Esophagus (tissue), 2 donors: ENCODE results near the gene NRIP1. TPM values are rescaled to one million over a fixed set of nuclear protein-coding genes. Genes with fewer than 3 reads are reported as not detected.

Experiments
- H3K27ac ChIP-seq, 2 donors: one replicate each; pipeline ENCODE4 v1.5.1; 2013; ENCODE audit warnings: low read depth in 2 of 2, mild to moderate bottlenecking in 2 of 2, inconsistent platforms in 1 of 2, low read length in 1 of 2, moderate library complexity in 1 of 2
- H3K27me3 ChIP-seq, 2 donors: one replicate each; pipeline ENCODE4 v1.6.1; 2013; ENCODE audit warnings: low read length in 2 of 2, control low read depth in 1 of 2, mild to moderate bottlenecking in 1 of 2; ENCODE audit not compliant: insufficient read depth in 2 of 2, control insufficient read depth in 1 of 2
- H3K36me3 ChIP-seq, 2 donors: one replicate each; pipeline ENCODE4 v1.6.1; 2013; ENCODE audit warnings: low read length in 1 of 2; ENCODE audit not compliant: control insufficient read depth in 2 of 2, insufficient read depth in 2 of 2
- H3K4me1 ChIP-seq, 2 donors: one replicate each; pipeline ENCODE4 v1.6.1; 2013; ENCODE audit warnings: low read length in 1 of 2; ENCODE audit not compliant: control insufficient read depth in 2 of 2, insufficient read depth in 2 of 2
- H3K4me3 ChIP-seq, 2 donors: one replicate each; pipeline ENCODE4 v1.5.1; 2013; ENCODE audit warnings: low read length in 2 of 2, mild to moderate bottlenecking in 2 of 2, low read depth in 1 of 2, moderate library complexity in 1 of 2
- H3K9me3 ChIP-seq, 2 donors: one replicate each; pipeline ENCODE4 v1.6.1; 2013; ENCODE audit warnings: mild to moderate bottlenecking in 2 of 2, low read depth in 1 of 2, low read length in 1 of 2, moderate library complexity in 1 of 2; ENCODE audit not compliant: control insufficient read depth in 2 of 2, insufficient read depth in 1 of 2
- WGBS, 2 donors: extraction: QIAGEN DNeasy Blood & Tissue Kit; methylation state at CpG; one replicate each; pipeline ENCODE4 v1.1.7; 2013; 5-methylcytosine and 5-hydroxymethylcytosine counted together
- polyA plus RNA-seq, 2 donors: library from polyadenylated mRNA; stranded (reverse); fragments of 200-250 nt; gene quantifications; one replicate each; pipeline ENCODE4 v1.2.3, GENCODE V29; 2013
- donor health status: healthy with polysubstance abuse.
- donor health status: Bipolar disorder and iron deficiency.

Gene NRIP1
- polyA plus RNA-seq: 1 to 10 TPM; 3.5 to 4.3 TPM

DNA sequence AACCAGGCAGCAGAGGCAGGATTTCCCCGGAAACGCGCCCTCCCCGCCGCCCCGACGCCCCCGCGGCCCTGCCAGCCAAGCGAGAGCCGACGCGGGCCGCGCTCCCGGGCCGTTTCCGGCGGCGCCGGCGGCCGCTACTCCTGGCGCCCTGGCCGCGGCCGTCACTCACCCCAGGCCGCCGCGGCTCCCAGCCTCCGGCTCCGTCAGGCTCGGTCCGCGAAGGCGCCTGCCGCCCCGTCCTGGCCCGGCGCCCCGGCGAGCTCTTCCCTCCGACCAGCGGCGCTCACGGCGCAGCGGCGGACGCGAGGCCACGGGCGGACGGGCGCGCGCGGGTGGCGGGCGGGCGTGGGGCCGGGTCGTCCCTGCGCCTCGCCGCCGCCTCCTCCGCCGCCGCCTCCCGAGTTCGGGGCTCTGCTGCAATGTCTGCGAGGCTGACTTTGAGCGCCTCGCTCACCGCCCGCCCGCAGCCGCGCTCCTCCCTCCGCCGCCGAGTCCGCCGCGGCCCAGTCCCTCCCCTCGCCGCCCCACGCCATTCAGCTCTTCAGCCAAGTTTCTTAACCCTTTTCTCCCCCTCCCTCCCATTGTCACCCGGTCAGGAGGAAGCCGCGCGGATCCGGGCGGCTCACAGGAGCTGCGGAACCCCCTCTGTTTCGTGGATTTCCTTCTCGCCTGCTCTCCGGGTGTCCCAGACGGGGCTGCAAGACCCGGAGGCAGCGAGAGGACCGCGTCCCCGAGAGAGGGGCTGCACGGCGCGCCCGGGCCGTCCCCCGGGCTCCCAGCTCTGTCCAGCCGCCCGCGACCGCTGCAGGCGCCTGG is at the start of gene NRIP1:
Gene NRIP1 (minus strand): TSS at position 425 of the 816 bp plus-strand sequence. CDS start 96,808 bp downstream, outside the sequence.
- peak within 1 kb of the TSS; percentile 65 to 82 for H3K4me3 ChIP-seq
- H3K4me1 ChIP-seq: no peaks in the 10 kb centered on the region
- H3K9me3 ChIP-seq: no peaks in the 10 kb centered on the region
- H3K27me3 ChIP-seq: no peaks in the 10 kb centered on the region
- WGBS, 2 donors: 0 to 1% methylated on average over 68 to 116 of the region's 116 CpGs
- H3K27ac ChIP-seq: peak within 1 kb of the TSS; percentile 94 to 95
- no peaks in the 10 kb centered on the region for H3K36me3 ChIP-seq

DNA sequence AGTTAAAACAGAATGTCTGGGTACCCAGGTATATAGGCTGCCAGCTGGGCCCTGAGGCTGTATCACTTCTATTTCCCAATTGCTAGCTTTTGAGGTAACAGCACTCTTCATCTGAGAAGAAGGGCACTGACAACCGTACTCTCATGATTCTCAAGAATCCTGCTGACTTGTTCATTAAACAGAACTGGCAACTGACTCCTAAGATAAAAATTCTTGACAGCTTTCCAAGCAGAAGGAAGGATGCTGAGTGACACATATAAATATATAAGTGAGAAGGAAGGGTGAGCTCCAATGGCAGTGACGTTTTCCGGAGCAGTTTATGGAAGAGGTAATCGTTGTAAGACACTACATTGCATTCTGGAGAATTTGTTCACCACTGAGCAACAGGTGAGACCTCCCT is 48.1 kb upstream of the NRIP1 start:
- H3K27me3 ChIP-seq: no peaks in the 10 kb centered on the region
- no peaks in the 10 kb centered on the region for H3K9me3 ChIP-seq
- no peak overlapping the region for H3K27ac ChIP-seq
- WGBS, 2 donors: 81 to 87% methylated on average over 4 of the region's 4 CpGs
- no peaks in the 10 kb centered on the region for H3K4me1 ChIP-seq
- no peaks in the 10 kb centered on the region for H3K36me3 ChIP-seq
- no peak overlapping the region for H3K4me3 ChIP-seq

DNA sequence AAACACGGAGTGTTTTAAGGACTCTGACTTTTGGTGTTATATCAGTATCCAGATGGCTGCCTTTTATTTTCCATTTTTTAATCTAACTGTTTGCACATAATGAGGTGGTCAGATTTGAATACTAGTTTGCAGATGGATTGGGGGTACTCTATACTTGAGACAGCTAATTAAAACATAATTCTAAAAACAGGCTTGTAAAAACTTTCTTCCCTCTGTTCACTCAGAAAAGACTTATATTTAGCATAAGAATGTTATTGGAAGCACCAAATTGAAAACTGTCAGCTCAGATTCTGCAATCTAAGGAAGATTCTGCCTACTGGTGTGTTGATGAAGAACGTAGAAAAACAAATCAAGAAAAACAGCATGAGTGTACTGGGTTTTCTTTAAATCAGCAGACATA is 44.0 kb upstream of the NRIP1 start:
- Histone ChIP-seq H3K4me1 (no peaks in the 10 kb centered on the region), H3K9me3 (no peaks in the 10 kb centered on the region), H3K4me3 (no peak overlapping the region), H3K36me3 (no peaks in the 10 kb centered on the region), H3K27ac (no peak overlapping the region), H3K27me3 (no peaks in the 10 kb centered on the region)
- WGBS, 2 donors: 79 to 85% methylated on average over 2 of the region's 2 CpGs

GRCh38 chr21:15104470-15104869 is 39.7 kb upstream of the NRIP1 start:
- Histone ChIP-seq H3K9me3 (no peaks in the 10 kb centered on the region), H3K27ac (no peak overlapping the region), H3K4me3 (no peak overlapping the region), H3K4me1 (no peaks in the 10 kb centered on the region), H3K36me3 (no peaks in the 10 kb centered on the region), H3K27me3 (no peaks in the 10 kb centered on the region)
- 91 to 94% methylated on average over 3 of the region's 3 CpGs for WGBS, 2 donors

DNA sequence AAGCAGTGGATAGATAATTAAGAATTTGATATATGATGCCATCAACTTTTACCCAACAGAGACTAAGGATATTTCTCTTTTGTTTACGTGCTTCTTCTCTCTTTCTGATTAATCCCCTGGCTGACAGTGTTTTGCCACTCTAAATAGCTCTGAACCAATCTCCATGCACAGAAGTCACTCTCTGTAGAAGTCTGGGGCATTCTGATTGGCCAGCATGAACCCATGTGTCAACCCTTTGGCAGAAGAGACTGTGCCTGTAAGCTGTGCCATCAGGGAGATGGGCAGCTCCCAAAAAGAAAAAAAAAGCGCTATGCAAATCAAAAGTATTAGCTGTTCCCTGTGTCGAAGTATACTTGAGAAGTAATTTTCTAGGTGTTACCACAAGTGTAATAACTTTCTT is 34.1 kb upstream of the NRIP1 start:
- Histone ChIP-seq H3K27ac (no peak overlapping the region), H3K36me3 (no peaks in the 10 kb centered on the region), H3K9me3 (no peaks in the 10 kb centered on the region), H3K4me3 (no peak overlapping the region), H3K27me3 (no peaks in the 10 kb centered on the region), H3K4me1 (no peaks in the 10 kb centered on the region)
- WGBS, 2 donors: 63 to 85% methylated on average over 3 of the region's 3 CpGs

DNA sequence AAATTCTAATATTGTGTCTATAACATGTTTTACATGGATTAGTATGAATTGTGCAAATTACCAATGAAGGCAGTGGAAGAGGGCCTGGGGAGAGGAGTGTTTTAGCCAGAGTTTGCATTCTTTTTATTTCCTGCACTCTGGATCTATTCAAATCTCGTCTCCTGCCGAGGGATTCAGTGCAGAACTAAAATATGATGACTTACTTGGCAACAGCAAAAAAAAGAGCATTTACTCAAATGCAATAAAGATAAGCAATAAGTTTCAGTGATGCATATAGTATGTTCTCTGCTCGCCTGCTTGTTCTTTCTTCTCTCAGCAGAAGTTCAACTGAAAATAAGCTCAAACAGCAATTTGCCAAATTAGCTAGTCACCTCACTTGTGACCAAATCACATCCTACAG is 33.4 kb upstream of the NRIP1 start:
- no peaks in the 10 kb centered on the region for H3K4me1 ChIP-seq
- no peak overlapping the region for H3K27ac ChIP-seq
- WGBS, 2 donors: 52 to 60% methylated on average over 3 of the region's 3 CpGs
- no peaks in the 10 kb centered on the region for H3K9me3 ChIP-seq
- no peak overlapping the region for H3K4me3 ChIP-seq
- no peaks in the 10 kb centered on the region for H3K36me3 ChIP-seq
- no peaks in the 10 kb centered on the region for H3K27me3 ChIP-seq

- no peaks in the 10 kb centered on the region for H3K27me3 ChIP-seq
- H3K4me1 ChIP-seq: no peaks in the 10 kb centered on the region
- H3K9me3 ChIP-seq: no peaks in the 10 kb centered on the region
- no peak overlapping the region for H3K4me3 ChIP-seq
- H3K36me3 ChIP-seq: no peaks in the 10 kb centered on the region
- 95 to 97% methylated on average over 3 of the region's 3 CpGs for WGBS, 2 donors
- no peak overlapping the region for H3K27ac ChIP-seq
Observed at GRCh38 chr21:15097580-15097979, 32.8 kb upstream of the NRIP1 start.

- Histone ChIP-seq H3K27ac (no peak overlapping the region), H3K27me3 (no peaks in the 10 kb centered on the region), H3K9me3 (no peaks in the 10 kb centered on the region), H3K36me3 (no peaks in the 10 kb centered on the region), H3K4me3 (no peak overlapping the region), H3K4me1 (no peaks in the 10 kb centered on the region)
- 92 to 97% methylated on average over 1 of the region's 1 CpG for WGBS, 2 donors
Observed at GRCh38 chr21:15096146-15096545, 31.3 kb upstream of the NRIP1 start.

GRCh38 chr21:15095326-15095725 is 30.5 kb upstream of the NRIP1 start:
- Histone ChIP-seq H3K27me3 (no peaks in the 10 kb centered on the region), H3K36me3 (no peaks in the 10 kb centered on the region), H3K4me1 (no peaks in the 10 kb centered on the region), H3K4me3 (no peak overlapping the region), H3K9me3 (no peaks in the 10 kb centered on the region), H3K27ac (no peak overlapping the region)
- WGBS, 2 donors: 33 to 36% methylated on average over 1 of the region's 1 CpG

GRCh38 chr21:15094706-15095105 is 29.9 kb upstream of the NRIP1 start:
- Histone ChIP-seq H3K36me3 (no peaks in the 10 kb centered on the region), H3K27me3 (no peaks in the 10 kb centered on the region), H3K9me3 (no peaks in the 10 kb centered on the region), H3K4me1 (no peaks in the 10 kb centered on the region), H3K4me3 (no peak overlapping the region), H3K27ac (no peak overlapping the region)
- WGBS, 2 donors: 69 to 78% methylated on average over 4 of the region's 4 CpGs
